Uterus (tissue), 2 donors: ENCODE results near the gene ADISSP.

ENCODE experiments used
- CTCF ChIP-seq, 4 experiments: fragments of 200-600 bp in 2 of 4; fragments of 450-650 bp in 2 of 4; sonication (generic) in 2 of 4; IDR thresholded peaks; one replicate each; pipeline ENCODE4 v1.5.1; 2016 to 2019; ENCODE audit warnings: antibody characterized with exemption in 4 of 4, mild to moderate bottlenecking in 2 of 4, moderate library complexity in 1 of 4
- POLR2A ChIP-seq, 2 donors: fragments of 450-650 bp; IDR thresholded peaks; one replicate each; pipeline ENCODE4 v1.6.1; 2016; ENCODE audit warnings: antibody characterized with exemption in 2 of 2, mild to moderate bottlenecking in 1 of 2, moderate library complexity in 1 of 2

- TF ChIP-seq POLR2A (IDR thresholded peaks at IDR 0.05) (no peak), CTCF (IDR thresholded peaks at IDR 0.05) (no peak)
Observed at GRCh38 chr20:3782597-3782996, 15.0 kb upstream of the ADISSP start.
